ENCODE measurements around the gene MYO9B. TPM values are rescaled to one million over a fixed set of nuclear protein-coding genes. Genes with fewer than 3 reads are reported as not detected.

The MYO9B gene
- total RNA-seq, 1 experiment from 2014 or later: 58.6 TPM

DNA sequence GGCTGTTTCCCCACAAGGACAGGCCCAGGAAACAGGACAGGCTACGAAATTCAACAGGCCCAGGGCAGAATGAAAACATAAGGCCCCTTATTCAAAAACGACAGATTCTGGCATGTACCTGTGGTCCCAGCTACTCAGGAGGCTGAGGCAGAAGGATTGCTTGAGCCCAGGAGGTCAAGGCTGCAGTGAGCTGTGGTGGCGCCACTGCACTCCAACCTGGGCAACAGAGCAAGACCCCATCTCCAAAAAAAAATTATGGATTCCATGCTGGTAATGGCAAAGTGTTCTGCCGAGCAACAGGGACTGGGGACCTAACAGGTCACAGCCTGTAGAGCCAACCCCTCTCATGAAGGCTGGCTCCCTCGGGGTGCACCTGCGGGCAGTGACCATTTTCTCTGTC lies 87.0 kb downstream of the MYO9B start:
- H3K79me1 ChIP-seq (ENCODE audit: insufficient read depth, low read depth, low read length, poor library complexity, severe bottlenecking): no peaks in the 10 kb centered on the region
- Mint-ChIP-seq H3K9me3 (peaks cover 8 to 12% of the 10 kb centered on the region in 2 experiments), H3K27me3 (ENCODE audit: low read depth) (peaks cover 3% of the 10 kb centered on the region), H3K27ac (no peak overlapping the region), H3K36me3 (ENCODE audit: insufficient read depth in 1 of 3, low read depth in 3 of 3) (peaks cover 41 to 59% (median 46%) of the 10 kb centered on the region in 3 experiments), H3K4me3 (no peak overlapping the region), H3K4me1 (peaks cover 12 to 15% of the 10 kb centered on the region in 2 experiments)
- H3K27me3 ChIP-seq (ENCODE audit: insufficient read depth, low read length): no peaks in the 10 kb centered on the region
- H3T11ph ChIP-seq (ENCODE audit: low read length): no peak overlapping the region
- H3K79me2 ChIP-seq (ENCODE audit: insufficient read depth, low read length): no peaks in the 10 kb centered on the region
- H3K23me2 ChIP-seq (ENCODE audit: insufficient read length, low read depth, low read length, poor library complexity, severe bottlenecking): no peaks in the 10 kb centered on the region
- no peak overlapping the region for H3K14ac ChIP-seq (ENCODE audit: insufficient read depth, low read length)
- TF ChIP-seq, protein P1, sequence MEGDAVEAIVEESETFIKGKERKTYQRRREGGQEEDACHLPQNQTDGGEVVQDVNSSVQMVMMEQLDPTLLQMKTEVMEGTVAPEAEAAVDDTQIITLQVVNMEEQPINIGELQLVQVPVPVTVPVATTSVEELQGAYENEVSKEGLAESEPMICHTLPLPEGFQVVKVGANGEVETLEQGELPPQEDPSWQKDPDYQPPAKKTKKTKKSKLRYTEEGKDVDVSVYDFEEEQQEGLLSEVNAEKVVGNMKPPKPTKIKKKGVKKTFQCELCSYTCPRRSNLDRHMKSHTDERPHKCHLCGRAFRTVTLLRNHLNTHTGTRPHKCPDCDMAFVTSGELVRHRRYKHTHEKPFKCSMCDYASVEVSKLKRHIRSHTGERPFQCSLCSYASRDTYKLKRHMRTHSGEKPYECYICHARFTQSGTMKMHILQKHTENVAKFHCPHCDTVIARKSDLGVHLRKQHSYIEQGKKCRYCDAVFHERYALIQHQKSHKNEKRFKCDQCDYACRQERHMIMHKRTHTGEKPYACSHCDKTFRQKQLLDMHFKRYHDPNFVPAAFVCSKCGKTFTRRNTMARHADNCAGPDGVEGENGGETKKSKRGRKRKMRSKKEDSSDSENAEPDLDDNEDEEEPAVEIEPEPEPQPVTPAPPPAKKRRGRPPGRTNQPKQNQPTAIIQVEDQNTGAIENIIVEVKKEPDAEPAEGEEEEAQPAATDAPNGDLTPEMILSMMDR (conservative IDR thresholded peaks at IDR 0.05): no peak
- H3K9me3 ChIP-seq (ENCODE audit: control insufficient read depth, low read depth, low read length): no peaks in the 10 kb centered on the region
- WGBS (ENCODE audit: extremely low coverage, insufficient read length, low lambda C conversion rate): no CpG with 5 or more reads among the region's 6 CpGs
- H3K18ac ChIP-seq (ENCODE audit: insufficient read length, low read depth, low read length): no peak overlapping the region
- no peaks in the 10 kb centered on the region for H4K20me1 ChIP-seq (ENCODE audit: control insufficient read depth, insufficient read depth, insufficient read length)
- no peak overlapping the region for H4K8ac ChIP-seq (replicated peaks; ENCODE audit: insufficient read length, low read depth, low read length)
- no peak overlapping the region for H3K23ac ChIP-seq (ENCODE audit: insufficient read length, low read depth, low read length)
- H2AFZ ChIP-seq (ENCODE audit: low read length): no peak overlapping the region
- no peak overlapping the region for H2BK20ac ChIP-seq (ENCODE audit: low read depth, low read length, poor library complexity, severe bottlenecking)
- no peak overlapping the region for H3K4me2 ChIP-seq (ENCODE audit: insufficient read depth, insufficient read length, low read length)
- no peak overlapping the region for H4K5ac ChIP-seq (ENCODE audit: insufficient read length, low read depth, low read length)
- H2BK12ac ChIP-seq (ENCODE audit: insufficient read length, low read depth, low read length): no peak overlapping the region
- no peak for DNase-seq
- no peak overlapping the region for H4K91ac ChIP-seq (ENCODE audit: insufficient read length, low read depth, low read length)
- H3K56ac ChIP-seq (ENCODE audit: insufficient read length, low read depth, low read length): no peak overlapping the region
- no peak overlapping the region for H2BK120ac ChIP-seq (ENCODE audit: low read depth, low read length, poor library complexity, severe bottlenecking)
- no peak overlapping the region for H2AK5ac ChIP-seq (ENCODE audit: insufficient read length, low read length)
- H3K4ac ChIP-seq (ENCODE audit: low read depth, low read length): no peak overlapping the region
- H3K4me1 ChIP-seq (ENCODE audit: insufficient read depth, low read length): peaks cover 7% of the 10 kb centered on the region; the same call in 1 of the 2 replicates
- no peak overlapping the region for H3K27ac ChIP-seq (ENCODE audit: insufficient read length, low read depth, low read length)
- no peak overlapping the region for H2BK15ac ChIP-seq (ENCODE audit: low read depth, low read length)
- no peak overlapping the region for H3K9ac ChIP-seq (ENCODE audit: extremely low read depth, insufficient read length, low read length)
- no peak overlapping the region for H2BK5ac ChIP-seq (ENCODE audit: insufficient read length, low read length)
